Hypothalamus (tissue), 51 donors: Measurements from ENCODE around the gene SH3GL1.

ENCODE experiments used
- DNase-seq, 51 donors: peaks; one replicate each; lab custom pipeline; 2025; lab: John Stamatoyannopoulos, UW

Gene SH3GL1

DNA sequence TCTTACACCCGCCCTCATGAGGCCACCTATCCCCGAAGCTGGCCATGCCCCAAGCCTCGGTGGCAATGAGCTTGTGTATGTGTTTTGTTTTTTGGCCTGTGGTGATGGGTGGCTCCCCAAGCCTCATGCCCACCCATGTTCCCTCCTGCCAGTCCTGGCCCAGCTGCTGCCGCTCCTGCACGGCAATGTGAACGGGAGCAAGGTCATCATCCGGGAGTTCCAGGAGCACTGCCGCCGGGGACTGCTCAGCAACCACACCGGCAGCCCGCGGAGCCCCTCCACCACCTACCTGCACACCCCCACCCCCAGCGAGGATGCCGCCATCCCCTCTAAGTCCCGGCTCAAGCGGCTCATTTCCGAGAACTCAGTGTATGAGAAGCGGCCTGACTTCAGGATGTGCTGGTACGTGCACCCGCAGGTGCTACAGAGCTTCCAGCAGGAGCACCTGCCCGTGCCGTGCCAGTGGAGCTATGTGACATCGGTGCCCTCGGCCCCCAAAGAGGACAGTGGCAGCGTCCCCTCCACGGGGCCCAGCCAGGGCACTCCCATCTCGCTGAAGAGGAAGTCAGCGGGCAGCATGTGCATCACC is 32.7 kb upstream of the SH3GL1 start:
- DNase-seq: no peak

DNA sequence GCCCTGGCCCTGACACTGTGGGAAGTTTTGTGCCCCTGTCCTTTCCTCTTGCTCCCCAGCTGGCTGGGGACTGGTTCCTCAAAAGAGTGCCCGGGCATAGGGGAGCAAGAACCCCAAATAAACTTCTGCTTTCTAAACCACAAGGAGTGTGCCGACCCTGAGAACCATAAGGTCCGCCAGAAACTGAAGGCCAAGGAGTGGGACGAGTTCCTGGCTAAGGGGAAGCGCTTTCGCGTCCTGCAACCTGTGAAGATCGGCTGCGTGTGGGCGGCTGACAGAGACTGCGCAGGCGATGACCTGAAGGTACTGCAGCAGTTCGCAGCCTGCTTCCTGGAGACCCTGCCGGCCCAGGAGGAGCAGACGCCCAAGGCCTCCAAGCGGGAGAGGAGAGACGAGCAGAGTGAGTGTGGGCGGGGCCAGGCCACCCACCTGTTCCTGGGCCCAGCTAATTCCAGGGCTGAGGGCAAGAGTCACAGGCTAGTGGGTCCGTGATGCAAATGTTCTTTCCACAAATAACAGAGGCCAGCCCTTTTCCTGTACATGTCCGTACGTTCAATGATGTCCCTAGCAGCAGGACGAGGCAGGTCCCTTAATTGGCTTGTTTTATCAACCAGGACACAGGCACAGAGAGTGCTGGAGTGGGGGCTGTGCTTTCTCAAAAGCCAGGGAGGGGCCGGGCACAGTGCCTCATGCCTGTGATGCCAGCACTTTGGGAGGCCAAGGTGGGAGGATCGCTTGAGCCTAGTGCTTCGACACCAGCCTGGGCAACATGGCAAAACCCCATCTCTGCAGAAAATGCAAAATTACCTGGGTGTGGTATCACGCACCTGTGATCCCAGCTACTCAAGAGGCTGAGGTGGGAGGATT is 31.7 kb upstream of the SH3GL1 start:
- peak in 12 of 51 donors; percentile 6 to 43 (median 17) for DNase-seq

DNA sequence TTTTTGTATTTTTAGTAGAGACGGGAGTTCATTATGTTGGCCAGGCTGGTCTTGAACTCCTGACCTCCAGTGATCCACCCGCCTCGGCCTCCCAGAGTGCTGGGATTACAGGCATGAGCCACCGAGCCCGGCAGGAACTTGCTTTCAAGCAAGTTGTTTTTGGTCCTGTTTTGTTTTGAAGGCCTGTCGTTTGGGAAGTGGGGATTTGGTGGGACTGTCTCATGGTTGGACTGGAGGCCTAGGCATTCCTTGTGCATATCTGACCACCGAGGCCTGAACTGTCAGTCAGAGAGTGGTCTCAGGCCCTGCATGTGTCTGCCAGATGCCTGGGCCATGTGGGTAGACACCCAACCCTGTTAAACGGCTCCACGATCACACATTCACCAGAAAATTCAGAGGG is 30.9 kb upstream of the SH3GL1 start:
- DNase-seq: no peak

DNA sequence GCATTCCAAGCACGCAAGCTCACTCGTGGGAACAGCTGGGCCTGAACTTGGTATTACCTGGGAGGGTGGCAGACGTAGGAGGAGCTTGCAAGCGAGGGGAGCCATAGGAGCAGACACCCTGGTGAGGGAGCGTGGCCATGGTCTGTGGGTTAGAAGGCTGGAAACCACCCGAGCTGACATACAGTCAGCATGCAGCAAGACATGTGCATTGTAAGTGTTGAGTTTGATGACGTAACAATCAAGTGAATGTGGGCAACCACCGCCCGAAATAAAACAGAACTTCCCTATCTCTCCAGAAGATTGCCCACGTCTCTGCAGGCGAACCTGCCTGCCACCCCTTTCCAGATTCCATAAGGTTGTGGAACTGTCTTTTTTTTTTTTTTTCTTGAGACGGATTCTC is 30.4 kb upstream of the SH3GL1 start:
- DNase-seq: peak in 25 of 51 donors; percentile 12 to 52 (median 25)

DNA sequence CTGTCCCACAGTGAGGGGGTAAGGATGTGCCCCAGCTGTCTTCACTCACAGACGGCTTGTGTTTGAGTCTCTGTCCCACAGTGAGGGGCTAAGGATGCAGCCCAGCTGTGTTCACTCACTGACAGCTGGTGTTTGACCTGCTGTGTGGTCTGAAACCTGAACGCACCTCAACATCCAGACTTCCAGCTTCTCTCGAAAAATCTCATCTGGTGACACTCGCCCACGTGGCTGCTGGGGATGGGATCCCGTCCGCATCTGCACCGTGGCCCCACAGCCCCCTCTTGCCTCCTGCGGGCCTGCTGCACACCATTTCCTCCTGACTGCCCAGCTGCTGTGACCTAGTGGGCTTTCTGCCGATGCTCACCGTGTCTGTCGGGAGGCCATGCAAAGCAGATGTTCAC is 29.4 kb upstream of the SH3GL1 start:
- no peak for DNase-seq

DNA sequence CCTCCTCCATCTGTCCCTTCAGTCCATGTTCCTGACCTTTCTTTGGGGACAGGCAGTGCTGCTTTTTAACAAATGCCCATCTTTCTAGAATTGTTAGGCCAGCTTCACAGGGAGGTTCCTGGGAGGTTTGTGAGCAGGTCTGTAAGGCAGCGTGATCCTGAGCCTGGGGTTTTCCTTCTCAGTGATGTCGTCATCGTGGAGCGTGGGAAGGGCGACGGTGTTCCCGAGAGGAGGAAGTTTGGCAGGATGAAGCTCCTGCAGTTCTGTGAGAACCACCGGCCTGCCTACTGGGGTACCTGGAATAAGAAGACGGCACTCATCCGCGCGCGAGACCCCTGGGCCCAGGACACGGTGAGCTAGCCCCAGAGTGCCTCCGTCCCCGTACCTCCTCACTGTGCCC is 28.9 kb upstream of the SH3GL1 start:
- no peak for DNase-seq

DNA sequence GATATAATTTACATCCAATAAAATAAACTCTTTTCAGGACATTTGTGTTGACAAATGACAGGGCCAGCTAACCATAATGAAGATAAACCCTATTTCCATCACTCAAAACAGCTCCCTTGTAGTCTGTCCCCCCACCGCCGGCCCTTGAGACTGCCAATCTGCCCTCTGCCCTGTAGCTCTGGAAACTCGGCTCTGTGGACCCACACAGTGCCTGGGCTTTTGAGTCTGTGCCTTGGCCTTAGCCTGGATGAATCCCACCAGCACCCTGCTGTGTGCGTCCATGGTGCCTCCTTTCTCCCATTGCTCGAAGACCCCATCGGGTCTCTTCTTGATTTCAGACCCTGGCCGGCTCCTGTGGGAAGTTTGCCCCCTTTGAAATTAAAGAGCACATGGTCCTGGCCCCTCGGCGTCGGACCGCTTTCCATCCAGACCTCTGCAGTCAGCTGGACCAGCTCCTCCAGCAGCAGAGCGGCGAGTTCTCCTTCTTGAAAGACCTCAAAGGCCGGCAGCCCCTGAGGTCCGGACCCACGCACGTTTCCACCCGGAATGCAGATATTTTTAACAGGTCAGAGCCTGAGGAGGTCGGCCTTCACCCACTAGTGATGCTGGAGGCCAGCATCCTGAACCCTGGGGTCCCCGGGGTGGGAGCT is 28.1 kb upstream of the SH3GL1 start:
- no peak for DNase-seq

DNA sequence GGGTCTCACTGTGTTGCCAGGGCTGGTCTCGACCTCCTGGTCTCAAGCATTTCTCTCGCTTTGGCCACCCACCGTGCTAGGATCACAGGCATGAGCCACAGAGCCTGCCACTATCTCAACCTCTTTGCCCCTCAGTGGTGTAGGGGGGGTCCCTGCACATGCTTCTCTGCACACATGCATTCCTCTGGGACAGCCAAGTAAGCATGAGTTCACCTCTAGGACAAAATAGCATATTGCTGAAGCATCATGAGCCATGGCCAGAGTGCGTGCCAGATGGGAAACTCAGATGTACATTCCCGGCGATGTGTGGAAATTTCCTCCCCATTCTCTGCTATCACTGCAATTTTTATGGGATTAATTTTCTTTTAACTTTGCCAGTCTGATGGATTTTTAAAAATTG is 25.2 kb upstream of the SH3GL1 start:
- DNase-seq: no peak

DNA sequence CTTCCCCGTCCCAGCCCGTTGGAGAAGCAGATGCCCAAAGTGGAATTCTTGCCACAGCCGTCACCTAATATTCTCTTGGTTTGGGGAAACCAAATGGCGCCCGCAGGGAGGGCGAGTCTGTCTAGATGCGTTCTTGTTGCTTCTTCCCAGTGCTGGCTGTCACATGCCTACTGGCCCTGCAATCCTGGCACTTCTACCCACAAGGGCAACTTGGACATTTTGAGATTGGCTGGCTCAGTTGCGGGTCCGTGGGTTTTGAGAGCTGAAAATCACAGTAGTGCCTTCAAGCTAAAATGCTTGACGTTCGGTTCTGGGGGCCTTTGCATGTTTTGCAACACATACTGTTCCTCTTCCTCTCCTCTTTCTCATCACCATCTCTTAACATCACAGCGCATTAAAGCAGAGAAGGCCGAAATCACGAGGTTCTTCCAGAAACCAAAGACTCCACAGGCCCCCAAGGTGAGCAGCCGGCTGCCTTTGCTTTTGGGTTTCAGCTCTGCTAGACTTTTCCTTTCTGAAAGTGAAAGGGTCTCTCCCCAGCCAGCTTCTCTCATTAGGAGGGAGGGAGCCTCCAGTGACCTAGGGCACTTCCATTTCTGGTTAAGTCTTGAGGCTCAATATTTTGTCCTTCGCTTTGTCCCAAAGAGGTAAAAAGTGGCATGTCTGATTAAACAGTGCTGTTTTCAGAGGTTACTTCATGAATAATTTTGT is 23.2 kb upstream of the SH3GL1 start:
- no peak for DNase-seq

DNA sequence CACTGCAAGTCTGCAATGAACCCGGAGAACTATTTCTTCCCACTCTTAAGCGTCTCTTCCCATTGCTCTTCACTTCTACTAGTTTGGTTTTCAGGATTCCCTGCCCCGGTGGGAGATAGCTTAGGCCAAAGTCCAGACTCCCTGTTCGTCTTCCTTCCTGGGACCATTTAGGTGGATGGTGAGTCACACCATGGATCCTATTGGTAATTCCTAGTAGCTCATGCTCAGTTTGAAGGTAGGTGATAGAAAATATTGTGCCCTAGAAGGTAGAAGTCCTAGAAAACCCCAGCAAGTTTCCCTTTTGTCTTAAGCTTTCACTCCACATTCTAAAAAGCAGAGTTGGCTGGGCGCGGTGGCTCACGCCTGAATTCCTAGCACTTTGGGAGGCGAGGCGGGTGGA is 15.9 kb upstream of the SH3GL1 start:
- no peak for DNase-seq

DNA sequence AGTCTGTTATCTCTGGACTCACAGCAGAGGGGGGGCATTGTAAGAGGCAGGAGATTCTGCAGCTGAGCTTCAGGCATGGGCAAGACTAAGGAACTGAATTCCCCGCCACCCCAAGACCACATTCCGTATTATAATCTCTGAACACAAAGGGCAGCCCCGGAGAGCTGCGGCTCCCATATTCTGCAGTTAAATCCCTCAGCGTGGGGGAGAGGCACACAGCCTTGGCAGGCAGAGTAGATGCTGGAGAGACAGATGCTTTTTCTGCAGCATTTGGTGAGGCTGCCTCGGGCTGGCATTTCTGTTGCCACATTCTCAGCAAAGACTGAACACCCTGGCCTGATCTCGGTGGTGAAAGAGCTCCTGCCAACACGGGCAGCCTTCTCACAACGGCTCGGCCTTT is 15.0 kb upstream of the SH3GL1 start:
- peak in 2 of 51 donors; percentile 7 to 35 for DNase-seq

DNA sequence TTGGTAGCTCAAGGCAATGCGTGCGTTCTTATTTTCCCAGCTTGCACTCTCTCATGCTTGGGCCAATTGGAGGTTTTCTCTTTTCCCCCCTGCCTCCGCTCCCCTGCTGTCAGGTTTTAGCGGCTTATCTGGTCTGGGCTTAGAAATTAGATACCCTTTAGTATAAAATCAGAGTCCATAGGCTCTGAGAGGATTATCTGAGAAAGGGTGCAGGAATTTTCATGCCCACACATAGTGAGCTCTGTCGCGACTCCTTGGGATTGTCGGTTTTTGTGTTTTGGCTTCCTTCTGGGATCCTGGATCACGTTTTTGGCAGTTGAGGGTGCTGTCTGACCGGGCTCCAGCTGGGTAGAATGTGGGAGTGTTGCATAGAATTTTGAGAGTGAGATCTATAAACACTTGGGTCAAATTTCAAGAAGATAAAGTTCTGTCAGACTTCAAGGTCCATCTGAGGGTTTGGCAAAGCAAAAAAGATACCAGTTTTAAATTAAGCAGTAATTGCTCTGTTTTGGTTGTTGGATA is 14.5 kb upstream of the SH3GL1 start:
- DNase-seq: no peak

DNA sequence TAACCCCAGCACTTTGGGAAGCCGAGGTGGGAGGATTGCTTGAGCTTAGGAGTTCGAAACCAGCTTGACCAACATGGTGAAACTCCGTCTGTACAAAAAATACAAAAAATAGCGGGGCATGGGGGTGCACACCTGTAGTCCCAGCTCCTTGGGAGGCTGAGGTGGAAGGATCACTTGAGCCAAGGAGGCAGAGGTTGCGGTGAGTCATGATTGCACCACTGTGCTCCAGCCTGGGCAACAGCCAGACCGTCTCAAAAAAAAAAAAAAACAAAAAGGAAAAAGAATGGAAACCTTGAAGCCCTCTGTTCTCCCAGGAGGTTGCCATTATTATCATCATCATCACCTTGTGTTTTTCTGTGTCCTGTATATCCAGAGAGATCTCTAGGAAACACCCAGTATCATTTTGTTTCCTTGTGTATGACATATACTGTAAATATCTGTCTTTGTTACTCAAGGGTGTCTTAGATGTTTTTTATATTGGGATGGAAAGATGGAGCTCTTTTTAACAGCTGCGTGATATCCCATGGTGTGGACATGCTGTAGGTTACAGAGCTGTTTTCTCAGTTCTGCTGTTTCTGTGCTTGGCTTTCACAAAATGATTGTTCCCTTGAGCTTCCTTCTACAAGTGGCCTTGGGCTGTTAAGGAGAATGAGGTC is 13.9 kb upstream of the SH3GL1 start:
- no peak for DNase-seq

DNA sequence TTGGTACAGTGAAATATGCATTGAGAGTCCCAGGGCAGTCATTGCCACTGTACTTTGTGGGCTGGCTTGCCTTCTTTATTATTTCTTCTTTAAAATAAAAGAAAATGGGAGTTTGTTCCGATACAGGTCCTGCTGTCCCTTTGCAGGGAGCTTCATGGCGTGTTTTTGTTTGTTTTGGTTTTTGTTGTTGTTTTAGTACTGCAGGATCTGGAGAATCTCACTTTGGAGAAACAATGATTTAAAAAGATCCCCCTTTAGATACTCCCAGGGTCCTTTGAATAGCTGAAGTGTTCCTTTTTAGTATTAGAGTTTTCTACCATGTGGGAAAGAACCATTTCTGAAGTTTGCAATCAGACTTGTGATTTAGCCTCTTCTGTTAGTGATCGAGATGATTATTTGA is 13.2 kb upstream of the SH3GL1 start:
- DNase-seq: no peak

DNA sequence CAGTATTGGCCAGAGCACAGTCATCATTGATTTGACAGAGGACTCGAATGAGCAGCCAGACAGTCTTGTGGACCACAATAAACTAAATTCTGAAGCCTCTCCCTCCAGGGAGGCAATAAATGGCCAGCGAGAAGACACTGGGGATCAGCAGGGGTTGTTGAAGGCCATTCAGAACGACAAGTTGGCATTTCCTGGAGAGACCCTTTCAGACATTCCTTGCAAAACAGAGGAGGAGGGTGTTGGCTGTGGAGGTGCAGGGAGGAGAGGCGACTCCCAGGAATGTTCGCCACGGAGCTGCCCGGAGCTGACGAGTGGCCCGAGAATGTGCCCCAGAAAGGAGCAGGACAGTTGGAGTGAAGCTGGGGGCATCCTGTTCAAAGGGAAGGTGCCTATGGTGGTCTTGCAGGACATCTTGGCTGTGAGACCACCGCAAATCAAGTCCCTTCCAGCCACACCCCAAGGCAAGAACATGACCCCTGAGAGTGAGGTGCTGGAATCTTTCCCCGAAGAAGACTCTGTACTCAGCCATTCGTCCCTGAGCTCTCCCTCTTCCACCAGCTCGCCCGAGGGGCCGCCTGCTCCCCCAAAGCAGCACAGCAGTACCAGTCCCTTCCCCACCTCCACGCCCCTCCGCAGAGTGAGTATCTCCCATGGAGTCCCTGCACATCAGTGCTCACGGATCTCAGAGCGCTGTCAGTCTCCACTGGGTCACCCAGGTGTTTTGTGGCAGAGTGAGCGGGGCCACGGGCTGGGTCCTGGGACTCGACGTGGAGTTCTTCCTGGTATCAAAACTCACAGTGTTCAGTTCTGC is 9.0 kb upstream of the SH3GL1 start:
- no peak for DNase-seq

DNA sequence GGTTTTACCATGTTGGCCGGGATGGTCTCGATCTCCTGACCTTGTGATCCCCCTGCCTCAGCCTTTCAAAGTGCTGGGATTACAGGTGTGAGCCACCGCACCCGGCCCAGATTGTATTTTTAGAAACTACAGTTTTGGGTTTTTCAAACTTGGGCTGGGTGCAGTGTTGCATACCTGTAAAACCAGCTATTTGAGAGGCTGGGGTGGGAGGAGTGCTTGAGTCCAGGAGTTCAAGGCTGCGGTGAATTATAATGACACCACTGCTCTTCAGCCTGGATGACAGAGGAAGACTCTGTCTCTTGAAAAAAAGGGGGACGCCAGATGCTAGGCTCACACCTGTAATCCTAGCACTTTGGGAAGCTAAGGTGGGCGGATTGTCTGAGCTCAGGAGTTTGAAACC is 6.3 kb upstream of the SH3GL1 start:
- no peak for DNase-seq

DNA sequence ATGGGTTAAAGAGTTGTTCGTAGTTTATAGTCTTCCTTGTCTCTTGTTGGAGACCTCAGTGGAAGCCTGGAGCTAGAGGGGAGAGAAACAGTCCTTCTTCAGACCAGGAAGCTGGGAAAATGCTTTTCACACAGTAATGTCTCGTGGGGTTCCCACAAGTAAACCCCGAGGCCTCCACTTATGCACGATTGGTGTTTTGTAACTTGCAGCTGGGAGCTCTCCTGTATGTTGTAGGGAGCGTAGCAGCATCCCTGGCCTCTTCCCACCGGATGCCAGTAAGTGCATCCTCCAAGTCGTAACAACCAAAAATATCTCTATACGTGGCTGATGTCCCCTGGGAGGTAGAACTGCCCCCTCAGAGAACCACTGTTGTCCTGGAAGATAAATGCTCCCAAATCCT is 5.6 kb upstream of the SH3GL1 start:
- DNase-seq: no peak

DNA sequence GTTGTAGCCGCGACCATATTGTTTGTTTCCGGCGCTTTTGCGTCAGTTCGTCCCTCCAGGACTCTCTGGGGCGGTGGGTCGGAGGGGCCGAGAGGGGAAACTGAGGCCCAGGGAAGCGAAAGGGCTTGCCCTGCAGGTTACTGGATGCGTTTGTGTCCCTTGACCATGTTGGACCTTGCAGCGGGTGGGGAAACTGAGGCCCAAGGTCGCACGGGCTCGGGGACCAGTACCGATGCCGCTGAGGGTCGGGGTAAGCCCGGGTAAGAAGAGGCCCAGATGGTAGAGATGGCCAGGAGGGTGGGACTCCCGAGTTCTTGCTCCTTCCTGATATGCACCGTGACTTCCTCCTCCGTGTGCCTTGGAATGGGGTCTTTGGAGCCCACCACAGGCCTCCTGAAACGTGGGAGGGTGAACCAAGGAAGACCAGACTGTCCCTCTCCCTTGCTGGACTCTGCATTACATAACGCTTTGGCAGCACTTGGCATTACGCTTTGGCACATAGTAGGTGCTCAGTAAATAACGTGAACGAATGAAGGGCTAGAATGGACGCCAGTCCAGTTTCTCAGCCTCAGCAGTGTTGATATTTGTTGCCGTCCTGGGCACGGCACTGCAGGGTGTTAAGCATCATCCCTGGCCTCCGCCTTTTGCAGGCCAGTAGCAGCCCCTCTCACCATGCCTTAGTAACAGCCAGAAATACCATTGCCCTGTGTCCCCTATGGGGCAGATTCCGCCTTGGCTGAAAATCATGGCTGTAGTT is 2.8 kb upstream of the SH3GL1 start:
- no peak for DNase-seq
